ENCODE results near the gene TLN1. TPM values are rescaled to one million over a fixed set of nuclear protein-coding genes. Genes with fewer than 3 reads are reported as not detected.

TLN1 gene
- total and polyA plus RNA-seq, 2 of the 8 experiments (the other 6 are each of a cell fraction or from before 2014, with no cell fraction given): 28.1 to 90.1 TPM

DNA sequence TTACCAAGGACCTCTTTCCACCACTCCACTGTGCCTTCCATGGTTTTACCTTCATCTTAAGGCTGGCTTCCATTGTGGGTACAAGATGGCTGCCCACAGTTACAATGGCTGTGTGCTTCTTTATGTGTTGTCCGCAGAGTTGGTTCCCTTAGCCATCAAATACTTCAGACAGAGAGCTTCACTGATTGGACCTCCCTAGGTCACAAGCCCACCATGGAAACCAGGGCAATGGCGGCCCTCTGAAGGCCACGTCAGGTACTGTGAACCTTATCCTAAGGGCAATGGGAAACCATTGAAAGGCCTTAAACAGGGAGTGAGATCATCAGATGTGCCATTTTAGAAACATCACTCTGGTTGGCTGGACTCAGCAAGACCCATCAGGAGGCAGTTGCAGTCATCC lies 64.1 kb downstream of the TLN1 start:
- H3K23ac ChIP-seq (ENCODE audit: insufficient read length): no peak overlapping the region
- no peak overlapping the region for H2AK5ac ChIP-seq (ENCODE audit: low read depth, low read length)
- H3K79me2 ChIP-seq (ENCODE audit: control insufficient read depth in 1 of 2, insufficient read depth in 2 of 2, low read length in 2 of 2): no peaks in the 10 kb centered on the region; a peak in 1 of 4 replicates
- no peak overlapping the region for H3K18ac ChIP-seq (ENCODE audit: extremely low read depth, low read length)
- peaks cover 4% of the 10 kb centered on the region; the same call in 1 of the 2 replicates for H3K23me2 ChIP-seq (ENCODE audit: low read depth, low read length)
- H4K91ac ChIP-seq (replicated peaks; ENCODE audit: insufficient read length, low read length): no peak overlapping the region
- no peaks in the 10 kb centered on the region; a peak in 1 of 7 replicates for H3K27me3 ChIP-seq (replicated peaks in 1 of 4; ENCODE audit: control insufficient read depth in 3 of 4, extremely low read depth in 1 of 4, insufficient read depth in 3 of 4, low read length in 3 of 4)
- no peak overlapping the region for H3K14ac ChIP-seq (ENCODE audit: insufficient read length)
- CTCF ChIA-PET (ENCODE audit: partially characterized antibody): interaction anchor here (1.1 to 15.9 kb wide), 3 partner anchors 8 to 61 kb away, joined by 3 to 347 read pairs (median 170); partner anchors contain the start of genes CREB3, TLN1 and TPM2
- H2BK20ac ChIP-seq (ENCODE audit: low read length): no peak overlapping the region
- no peak overlapping the region for H4K8ac ChIP-seq (ENCODE audit: extremely low read depth, insufficient read depth, low read length)
- H3K27ac ChIP-seq (ENCODE audit: low read depth, low read length): no peak overlapping the region
- H2BK15ac ChIP-seq (ENCODE audit: low read length): no peak overlapping the region
- no peak for DNase-seq (ENCODE audit: low read depth in 1 of 2, low spot score in 2 of 2)
- H2BK5ac ChIP-seq (ENCODE audit: low read depth, low read length): no peak overlapping the region
- H3K56ac ChIP-seq (replicated peaks; ENCODE audit: insufficient read length, low read depth, low read length): no peak overlapping the region
- no peaks in the 10 kb centered on the region for H3K9me3 ChIP-seq (ENCODE audit: insufficient read depth in 2 of 2, low read depth in 1 of 2, low read length in 1 of 2)
- H2BK12ac ChIP-seq (ENCODE audit: low read depth, low read length): no peak overlapping the region
- TF ChIP-seq HDAC6 (IDR thresholded peaks at IDR 0.05; ENCODE audit: low read depth, low read length) (no peak), YY1 (IDR thresholded peaks at IDR 0.05; ENCODE audit: low read depth, low read length) (peak; percentile 65; the same call in 1 of the 2 replicates)
- H2BK120ac ChIP-seq (replicated peaks; ENCODE audit: low read depth, low read length): no peak overlapping the region
- H2AFZ ChIP-seq (ENCODE audit: low read length): no peak overlapping the region
- H3K4ac ChIP-seq (replicated peaks; ENCODE audit: insufficient read length, low read depth, low read length): no peak overlapping the region
- POLR2A ChIA-PET (ENCODE audit: partially characterized antibody): interaction anchor here (0.6 to 4.9 kb wide), 3 partner anchors 11 to 1082 kb away, joined by 3 to 65 read pairs (median 5); partner anchors contain the start of genes CCDC107, RMRP and TPM2
- H4K5ac ChIP-seq (ENCODE audit: insufficient read length, low read depth, low read length): no peak overlapping the region
- H3K36me3 ChIP-seq (ENCODE audit: control insufficient read depth in 2 of 4, insufficient read depth in 4 of 4, low read length in 3 of 4): peaks cover 0 to 9% (median 2%) of the 10 kb centered on the region in 4 experiments; a peak in 2 of 8 replicates
- peaks cover 0 to 5% (median 1%) of the 10 kb centered on the region in 4 experiments; a peak in 5 of 7 replicates for H3K4me1 ChIP-seq (replicated peaks in 1 of 4; ENCODE audit: control insufficient read depth in 3 of 4, insufficient read depth in 4 of 4, low read length in 3 of 4)
- no peak for FAIRE-seq
- H4K20me1 ChIP-seq (replicated peaks in 1 of 2; ENCODE audit: control insufficient read depth in 1 of 2, insufficient read depth in 2 of 2, low read length in 2 of 2): no peaks in the 10 kb centered on the region
- H3K9ac ChIP-seq (replicated peaks in 1 of 4; ENCODE audit: extremely low read depth in 1 of 4, low read depth in 3 of 4, low read length in 3 of 4): no peak overlapping the region
- H3K79me1 ChIP-seq (ENCODE audit: low read depth, low read length): no peaks in the 10 kb centered on the region
- no peak overlapping the region for H3K4me2 ChIP-seq (ENCODE audit: insufficient read depth in 1 of 2, low read depth in 2 of 2, low read length in 2 of 2)
- no peak overlapping the region for H3K4me3 ChIP-seq (ENCODE audit: extremely low read depth in 1 of 4, insufficient read depth in 2 of 4, low read depth in 3 of 4, low read length in 4 of 4)
- WGBS, 2 experiments (ENCODE audit: extremely low coverage in 1 of 2, insufficient coverage in 1 of 2, insufficient read length in 1 of 2, insufficient replicate concordance in 2 of 2, low coverage in 1 of 2, low lambda C conversion rate in 2 of 2, missing lambda C conversion rate in 1 of 2): 84% methylated on average over 3 of the region's 3 CpGs; no CpG with 5 or more reads in 1 of the 2 experiments
